Right lobe of liver (tissue), 4 donors: Measurements from ENCODE around the gene TNNC1.

ENCODE experiments used
- POLR2A ChIP-seq: fragments of 450-650 bp; IDR thresholded peaks from one replicate; pipeline ENCODE4 v1.6.1; 2017; ENCODE audit warnings: antibody characterized with exemption, mild to moderate bottlenecking
- TF ChIP-seq, protein P1 (sequence below), 4 donors: fragments of 200-600 bp in 3 of 4; fragments of 450-650 bp in 1 of 4; IDR thresholded peaks; one replicate each; pipeline versions ENCODE4 v1.5.1 to v1.8.0; 2016 to 2022; ENCODE audit warnings: antibody characterized with exemption in 4 of 4, mild to moderate bottlenecking in 2 of 4
- donor health status: DM: no; HTN: no; CAD: no.
- donor health status: DM: no; HTN: no; CAD: no.
- donor health status: DM: no; HTN: yes; CAD: no.

DNA sequence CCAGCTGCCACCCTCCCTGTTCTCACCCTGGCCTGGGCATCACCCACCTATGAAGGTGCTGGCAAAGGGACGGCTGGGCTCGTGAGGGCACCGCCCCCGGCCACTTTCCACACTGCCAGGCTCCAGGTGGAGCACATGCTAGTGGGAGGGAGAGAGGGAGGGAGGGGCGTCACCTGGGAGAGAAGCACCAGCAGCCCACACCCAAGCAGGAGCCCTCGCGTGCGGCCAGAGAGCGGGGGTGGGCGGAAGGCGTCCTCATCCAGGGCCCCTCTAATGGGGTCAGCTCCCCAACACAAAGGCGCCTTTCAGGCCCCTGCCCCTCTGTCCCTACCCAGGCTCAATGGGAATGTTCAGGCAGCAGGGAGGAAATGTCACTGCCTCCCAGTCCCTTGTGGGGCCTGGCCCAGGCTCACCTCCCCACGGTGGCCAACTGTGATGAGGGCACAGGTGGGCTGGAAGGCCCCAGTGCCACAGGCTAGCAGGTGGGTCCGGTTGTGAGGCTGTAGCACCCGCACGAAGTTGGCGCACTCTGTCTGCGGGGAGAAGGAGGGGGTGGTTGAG, 12.0 kb downstream of the TNNC1 start:
- TF ChIP-seq, protein P1, sequence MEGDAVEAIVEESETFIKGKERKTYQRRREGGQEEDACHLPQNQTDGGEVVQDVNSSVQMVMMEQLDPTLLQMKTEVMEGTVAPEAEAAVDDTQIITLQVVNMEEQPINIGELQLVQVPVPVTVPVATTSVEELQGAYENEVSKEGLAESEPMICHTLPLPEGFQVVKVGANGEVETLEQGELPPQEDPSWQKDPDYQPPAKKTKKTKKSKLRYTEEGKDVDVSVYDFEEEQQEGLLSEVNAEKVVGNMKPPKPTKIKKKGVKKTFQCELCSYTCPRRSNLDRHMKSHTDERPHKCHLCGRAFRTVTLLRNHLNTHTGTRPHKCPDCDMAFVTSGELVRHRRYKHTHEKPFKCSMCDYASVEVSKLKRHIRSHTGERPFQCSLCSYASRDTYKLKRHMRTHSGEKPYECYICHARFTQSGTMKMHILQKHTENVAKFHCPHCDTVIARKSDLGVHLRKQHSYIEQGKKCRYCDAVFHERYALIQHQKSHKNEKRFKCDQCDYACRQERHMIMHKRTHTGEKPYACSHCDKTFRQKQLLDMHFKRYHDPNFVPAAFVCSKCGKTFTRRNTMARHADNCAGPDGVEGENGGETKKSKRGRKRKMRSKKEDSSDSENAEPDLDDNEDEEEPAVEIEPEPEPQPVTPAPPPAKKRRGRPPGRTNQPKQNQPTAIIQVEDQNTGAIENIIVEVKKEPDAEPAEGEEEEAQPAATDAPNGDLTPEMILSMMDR (IDR thresholded peaks at IDR 0.05) = no peak
- TF ChIP-seq POLR2A = no peak
